Measurements from ENCODE around the gene USP20. TPM values are rescaled to one million over a fixed set of nuclear protein-coding genes. Genes with fewer than 3 reads are reported as not detected.

Gene USP20
- total and polyA plus RNA-seq, 10 of the 15 experiments (the other 5 are each of a cell fraction or from before 2014, with no cell fraction given), result 0.66 to 23.3 (median 11.0) TPM

DNA sequence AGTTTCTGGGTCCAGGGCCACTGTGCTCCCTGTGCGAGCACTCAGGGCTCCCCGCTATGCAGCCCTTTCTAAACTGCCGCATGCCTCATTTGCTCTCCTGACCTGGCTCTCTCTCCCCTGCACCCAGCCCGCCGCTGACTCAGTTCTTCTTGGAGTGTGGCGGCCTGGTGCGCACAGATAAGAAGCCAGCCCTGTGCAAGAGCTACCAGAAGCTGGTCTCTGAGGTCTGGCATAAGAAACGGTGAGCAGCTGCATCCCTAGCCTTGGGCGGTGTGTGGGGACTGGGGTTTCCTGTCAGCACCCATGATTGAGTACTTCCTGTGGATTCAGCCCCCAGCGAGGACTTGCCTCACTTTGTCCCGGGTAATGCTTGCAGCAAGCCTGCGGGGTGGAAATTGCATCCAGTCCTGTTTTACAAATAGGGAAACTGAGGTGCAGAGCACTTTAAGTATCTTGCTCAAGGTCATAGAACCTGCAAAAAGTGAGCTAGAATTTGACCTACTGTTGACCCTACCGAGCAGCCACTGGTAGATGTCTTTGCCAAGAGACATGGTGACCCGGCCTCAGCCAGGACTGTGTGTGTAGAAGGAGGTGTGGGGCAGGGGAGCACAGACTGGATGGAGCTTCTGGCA, 27.9 kb downstream of the USP20 start:
- Histone ChIP-seq H3K9ac (ENCODE audit: control insufficient read depth, insufficient read depth, low read length) (no peak overlapping the region), H3K36me3 (ENCODE audit: control insufficient read depth in 2 of 2, insufficient read depth in 2 of 2, low read length in 1 of 2) (peaks cover 2 to 5% of the 10 kb centered on the region in 2 experiments; a peak in 3 of 4 replicates), H3K27ac (ENCODE audit: control insufficient read depth, insufficient read depth) (no peak overlapping the region), H3K9me3 (replicated peaks; ENCODE audit: control insufficient read depth, insufficient read depth, low read length) (no peaks in the 10 kb centered on the region), H2AFZ (ENCODE audit: control insufficient read depth, low read depth, low read length) (no peak overlapping the region), H3K4me3 (no peak overlapping the region), H3K27me3 (replicated peaks in 1 of 2; ENCODE audit: control insufficient read depth in 2 of 2, insufficient read depth in 2 of 2, low read length in 1 of 2) (no peaks in the 10 kb centered on the region), H3K4me2 (ENCODE audit: control insufficient read depth, insufficient read depth) (no peak overlapping the region), H3K79me2 (ENCODE audit: control insufficient read depth, insufficient read depth, low read length) (no peaks in the 10 kb centered on the region), H3K4me1 (ENCODE audit: control insufficient read depth, insufficient read depth, low read length) (peaks cover 5% of the 10 kb centered on the region), H4K20me1 (ENCODE audit: control insufficient read depth, insufficient read depth) (no peaks in the 10 kb centered on the region)
- in situ Hi-C loops (cut with MboI), result no loop called here
- no peak for TF ChIP-seq NR2C1 (IDR thresholded peaks at IDR 0.05)
- TF ChIP-seq RUNX3 (IDR thresholded peaks at IDR 0.05; ENCODE audit: low read length), result peak; percentile 34; the same call in 1 of the 2 replicates
- no peak for TF ChIP-seq HDAC2 (IDR thresholded peaks at IDR 0.05)
- TF ChIP-seq, protein P1, sequence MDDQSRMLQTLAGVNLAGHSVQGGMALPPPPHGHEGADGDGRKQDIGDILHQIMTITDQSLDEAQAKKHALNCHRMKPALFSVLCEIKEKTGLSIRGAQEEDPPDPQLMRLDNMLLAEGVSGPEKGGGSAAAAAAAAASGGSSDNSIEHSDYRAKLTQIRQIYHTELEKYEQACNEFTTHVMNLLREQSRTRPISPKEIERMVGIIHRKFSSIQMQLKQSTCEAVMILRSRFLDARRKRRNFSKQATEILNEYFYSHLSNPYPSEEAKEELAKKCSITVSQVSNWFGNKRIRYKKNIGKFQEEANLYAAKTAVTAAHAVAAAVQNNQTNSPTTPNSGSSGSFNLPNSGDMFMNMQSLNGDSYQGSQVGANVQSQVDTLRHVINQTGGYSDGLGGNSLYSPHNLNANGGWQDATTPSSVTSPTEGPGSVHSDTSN (IDR thresholded peaks at IDR 0.05; ENCODE audit: insufficient replicate concordance, low read depth, low read length), result peak; percentile 65
- TF ChIP-seq, protein P2, sequence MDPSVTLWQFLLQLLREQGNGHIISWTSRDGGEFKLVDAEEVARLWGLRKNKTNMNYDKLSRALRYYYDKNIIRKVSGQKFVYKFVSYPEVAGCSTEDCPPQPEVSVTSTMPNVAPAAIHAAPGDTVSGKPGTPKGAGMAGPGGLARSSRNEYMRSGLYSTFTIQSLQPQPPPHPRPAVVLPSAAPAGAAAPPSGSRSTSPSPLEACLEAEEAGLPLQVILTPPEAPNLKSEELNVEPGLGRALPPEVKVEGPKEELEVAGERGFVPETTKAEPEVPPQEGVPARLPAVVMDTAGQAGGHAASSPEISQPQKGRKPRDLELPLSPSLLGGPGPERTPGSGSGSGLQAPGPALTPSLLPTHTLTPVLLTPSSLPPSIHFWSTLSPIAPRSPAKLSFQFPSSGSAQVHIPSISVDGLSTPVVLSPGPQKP (IDR thresholded peaks at IDR 0.05; ENCODE audit: low read depth, low read length), result no peak
- no peak for TF ChIP-seq ZZZ3 (IDR thresholded peaks at IDR 0.05; ENCODE audit: control insufficient read depth, insufficient read length, low read depth)
- no peak for TF ChIP-seq KDM1A (IDR thresholded peaks at IDR 0.05; ENCODE audit: borderline replicate concordance)
- 0 out of 2 replicates have a peak, but pooled peaks have one; percentile 23 for TF ChIP-seq EED (IDR thresholded peaks at IDR 0.05; ENCODE audit: low read depth)
- TF ChIP-seq MTA2 (IDR thresholded peaks at IDR 0.05; ENCODE audit: low read depth), result no peak
- TF ChIP-seq MYB (IDR thresholded peaks at IDR 0.05; ENCODE audit: borderline replicate concordance, low read depth, low read length), result no peak
- TF ChIP-seq, protein P3, sequence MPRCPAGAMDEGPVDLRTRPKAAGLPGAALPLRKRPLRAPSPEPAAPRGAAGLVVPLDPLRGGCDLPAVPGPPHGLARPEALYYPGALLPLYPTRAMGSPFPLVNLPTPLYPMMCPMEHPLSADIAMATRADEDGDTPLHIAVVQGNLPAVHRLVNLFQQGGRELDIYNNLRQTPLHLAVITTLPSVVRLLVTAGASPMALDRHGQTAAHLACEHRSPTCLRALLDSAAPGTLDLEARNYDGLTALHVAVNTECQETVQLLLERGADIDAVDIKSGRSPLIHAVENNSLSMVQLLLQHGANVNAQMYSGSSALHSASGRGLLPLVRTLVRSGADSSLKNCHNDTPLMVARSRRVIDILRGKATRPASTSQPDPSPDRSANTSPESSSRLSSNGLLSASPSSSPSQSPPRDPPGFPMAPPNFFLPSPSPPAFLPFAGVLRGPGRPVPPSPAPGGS (IDR thresholded peaks at IDR 0.05; ENCODE audit: borderline replicate concordance, insufficient read depth, low read depth, low read length, poor library complexity, severe bottlenecking), result no peak
- TF ChIP-seq IKZF1 (conservative IDR thresholded peaks at IDR 0.05), result no peak
- TF ChIP-seq, protein P4, sequence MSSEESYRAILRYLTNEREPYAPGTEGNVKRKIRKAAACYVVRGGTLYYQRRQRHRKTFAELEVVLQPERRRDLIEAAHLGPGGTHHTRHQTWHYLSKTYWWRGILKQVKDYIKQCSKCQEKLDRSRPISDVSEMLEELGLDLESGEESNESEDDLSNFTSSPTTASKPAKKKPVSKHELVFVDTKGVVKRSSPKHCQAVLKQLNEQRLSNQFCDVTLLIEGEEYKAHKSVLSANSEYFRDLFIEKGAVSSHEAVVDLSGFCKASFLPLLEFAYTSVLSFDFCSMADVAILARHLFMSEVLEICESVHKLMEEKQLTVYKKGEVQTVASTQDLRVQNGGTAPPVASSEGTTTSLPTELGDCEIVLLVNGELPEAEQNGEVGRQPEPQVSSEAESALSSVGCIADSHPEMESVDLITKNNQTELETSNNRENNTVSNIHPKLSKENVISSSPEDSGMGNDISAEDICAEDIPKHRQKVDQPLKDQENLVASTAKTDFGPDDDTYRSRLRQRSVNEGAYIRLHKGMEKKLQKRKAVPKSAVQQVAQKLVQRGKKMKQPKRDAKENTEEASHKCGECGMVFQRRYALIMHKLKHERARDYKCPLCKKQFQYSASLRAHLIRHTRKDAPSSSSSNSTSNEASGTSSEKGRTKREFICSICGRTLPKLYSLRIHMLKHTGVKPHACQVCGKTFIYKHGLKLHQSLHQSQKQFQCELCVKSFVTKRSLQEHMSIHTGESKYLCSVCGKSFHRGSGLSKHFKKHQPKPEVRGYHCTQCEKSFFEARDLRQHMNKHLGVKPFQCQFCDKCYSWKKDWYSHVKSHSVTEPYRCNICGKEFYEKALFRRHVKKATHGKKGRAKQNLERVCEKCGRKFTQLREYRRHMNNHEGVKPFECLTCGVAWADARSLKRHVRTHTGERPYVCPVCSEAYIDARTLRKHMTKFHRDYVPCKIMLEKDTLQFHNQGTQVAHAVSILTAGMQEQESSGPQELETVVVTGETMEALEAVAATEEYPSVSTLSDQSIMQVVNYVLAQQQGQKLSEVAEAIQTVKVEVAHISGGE (CRISPR knock-in tag; IDR thresholded peaks at IDR 0.05), result no peak
- no peak for TF ChIP-seq GATAD2B (conservative IDR thresholded peaks at IDR 0.05; ENCODE audit: low read depth)
- TF ChIP-seq RAD51 (IDR thresholded peaks at IDR 0.05), result no peak
- ATAC-seq, result peak; percentile 51; the same call in 2 of the 3 replicates
- POLR2A ChIA-PET, result interaction anchor here (0.7 kb wide), 1 partner anchor 29 kb away, joined by 5 read pairs; no protein-coding TSS in a partner anchor
- SMC1A ChIA-PET (ENCODE audit: uncharacterized antibody, unreplicated experiment), result no interaction called here
- FAIRE-seq, result no peak
- intact Hi-C loops (cut with micrococcal nuclease; ENCODE audit: unreplicated experiment), result no loop called here
- CTCF ChIA-PET, result interaction anchor here (0.6 kb wide), 1 partner anchor 817 kb away, joined by 5 read pairs; no protein-coding TSS in a partner anchor
- 59% methylated on average over 14 of the region's 14 CpGs for WGBS (ENCODE audit: insufficient coverage, insufficient replicate concordance, low lambda C conversion rate, missing lambda C conversion rate)
- RAD21 ChIA-PET (ENCODE audit: unreplicated experiment), result no interaction called here
- no peak for DNase-seq (ENCODE audit: low read depth, low spot score)
- BruUV-seq (replicated peaks), result no TSS peak
